Measurements from ENCODE around the gene SCN1B. TPM values are rescaled to one million over a fixed set of nuclear protein-coding genes. Genes with fewer than 3 reads are reported as not detected.

SCN1B gene
- total and polyA plus RNA-seq, 2 of the 13 experiments (the other 11 are each of a cell fraction or from before 2014, with no cell fraction given) = 2.7 to 20.1 TPM

DNA sequence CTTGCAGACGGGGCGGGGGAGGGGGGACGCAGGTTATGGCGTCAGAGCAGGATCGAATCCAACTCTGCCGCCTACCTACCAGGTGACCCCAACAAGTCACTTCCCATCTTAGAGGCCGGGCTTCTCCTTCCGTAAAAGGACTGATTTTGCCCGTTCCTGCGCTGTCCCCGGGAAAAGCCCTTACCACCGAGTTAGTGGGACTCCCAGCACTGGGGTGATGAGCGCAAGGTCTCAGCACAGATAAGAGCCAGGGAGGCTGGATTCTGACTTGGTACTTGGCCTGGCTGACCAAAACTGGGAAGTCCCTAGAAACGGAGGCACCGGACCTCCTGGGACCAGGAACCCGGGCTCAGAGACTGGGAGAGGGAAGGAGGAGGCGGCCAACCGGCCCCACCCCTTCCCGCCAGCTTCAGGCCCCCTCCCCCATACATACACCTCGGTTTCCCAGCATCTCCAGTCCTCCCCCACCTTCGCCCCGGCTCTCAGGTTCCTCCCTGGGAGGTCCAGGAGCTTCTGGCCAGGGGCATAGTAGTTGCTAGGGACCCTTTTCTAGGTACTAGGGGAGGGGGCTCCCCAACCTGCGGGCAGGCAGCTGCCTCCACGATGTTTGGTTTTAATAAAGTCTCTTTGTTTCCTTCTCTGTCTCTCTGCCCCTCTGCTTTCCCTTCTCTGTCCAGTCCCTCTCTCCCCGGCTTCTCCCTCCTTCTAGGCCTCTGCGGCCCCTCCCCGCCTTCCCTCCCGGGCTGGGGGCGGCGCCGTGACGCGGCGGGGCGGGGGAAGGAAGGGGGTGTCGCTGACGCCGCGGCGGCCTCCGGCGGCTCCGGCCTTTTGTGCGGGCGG, 30.6 kb upstream of the SCN1B start, which contains the start of gene GRAMD1A (continued):
- TF ChIP-seq HDAC1 (CRISPR knock-in tag; IDR thresholded peaks at IDR 0.05) = peak; percentile 60
- TF ChIP-seq, protein P1, sequence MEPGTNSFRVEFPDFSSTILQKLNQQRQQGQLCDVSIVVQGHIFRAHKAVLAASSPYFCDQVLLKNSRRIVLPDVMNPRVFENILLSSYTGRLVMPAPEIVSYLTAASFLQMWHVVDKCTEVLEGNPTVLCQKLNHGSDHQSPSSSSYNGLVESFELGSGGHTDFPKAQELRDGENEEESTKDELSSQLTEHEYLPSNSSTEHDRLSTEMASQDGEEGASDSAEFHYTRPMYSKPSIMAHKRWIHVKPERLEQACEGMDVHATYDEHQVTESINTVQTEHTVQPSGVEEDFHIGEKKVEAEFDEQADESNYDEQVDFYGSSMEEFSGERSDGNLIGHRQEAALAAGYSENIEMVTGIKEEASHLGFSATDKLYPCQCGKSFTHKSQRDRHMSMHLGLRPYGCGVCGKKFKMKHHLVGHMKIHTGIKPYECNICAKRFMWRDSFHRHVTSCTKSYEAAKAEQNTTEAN (CRISPR knock-in tag; conservative IDR thresholded peaks at IDR 0.05) = no peak
- TF ChIP-seq ZNF367 (CRISPR knock-in tag; IDR thresholded peaks at IDR 0.05; ENCODE audit: borderline replicate concordance) = no peak
- no peak for TF ChIP-seq MTF1 (CRISPR knock-in tag; IDR thresholded peaks at IDR 0.05)
- TF ChIP-seq DR1 (CRISPR knock-in tag; IDR thresholded peaks at IDR 0.05) = no peak
- TF ChIP-seq, protein P2, sequence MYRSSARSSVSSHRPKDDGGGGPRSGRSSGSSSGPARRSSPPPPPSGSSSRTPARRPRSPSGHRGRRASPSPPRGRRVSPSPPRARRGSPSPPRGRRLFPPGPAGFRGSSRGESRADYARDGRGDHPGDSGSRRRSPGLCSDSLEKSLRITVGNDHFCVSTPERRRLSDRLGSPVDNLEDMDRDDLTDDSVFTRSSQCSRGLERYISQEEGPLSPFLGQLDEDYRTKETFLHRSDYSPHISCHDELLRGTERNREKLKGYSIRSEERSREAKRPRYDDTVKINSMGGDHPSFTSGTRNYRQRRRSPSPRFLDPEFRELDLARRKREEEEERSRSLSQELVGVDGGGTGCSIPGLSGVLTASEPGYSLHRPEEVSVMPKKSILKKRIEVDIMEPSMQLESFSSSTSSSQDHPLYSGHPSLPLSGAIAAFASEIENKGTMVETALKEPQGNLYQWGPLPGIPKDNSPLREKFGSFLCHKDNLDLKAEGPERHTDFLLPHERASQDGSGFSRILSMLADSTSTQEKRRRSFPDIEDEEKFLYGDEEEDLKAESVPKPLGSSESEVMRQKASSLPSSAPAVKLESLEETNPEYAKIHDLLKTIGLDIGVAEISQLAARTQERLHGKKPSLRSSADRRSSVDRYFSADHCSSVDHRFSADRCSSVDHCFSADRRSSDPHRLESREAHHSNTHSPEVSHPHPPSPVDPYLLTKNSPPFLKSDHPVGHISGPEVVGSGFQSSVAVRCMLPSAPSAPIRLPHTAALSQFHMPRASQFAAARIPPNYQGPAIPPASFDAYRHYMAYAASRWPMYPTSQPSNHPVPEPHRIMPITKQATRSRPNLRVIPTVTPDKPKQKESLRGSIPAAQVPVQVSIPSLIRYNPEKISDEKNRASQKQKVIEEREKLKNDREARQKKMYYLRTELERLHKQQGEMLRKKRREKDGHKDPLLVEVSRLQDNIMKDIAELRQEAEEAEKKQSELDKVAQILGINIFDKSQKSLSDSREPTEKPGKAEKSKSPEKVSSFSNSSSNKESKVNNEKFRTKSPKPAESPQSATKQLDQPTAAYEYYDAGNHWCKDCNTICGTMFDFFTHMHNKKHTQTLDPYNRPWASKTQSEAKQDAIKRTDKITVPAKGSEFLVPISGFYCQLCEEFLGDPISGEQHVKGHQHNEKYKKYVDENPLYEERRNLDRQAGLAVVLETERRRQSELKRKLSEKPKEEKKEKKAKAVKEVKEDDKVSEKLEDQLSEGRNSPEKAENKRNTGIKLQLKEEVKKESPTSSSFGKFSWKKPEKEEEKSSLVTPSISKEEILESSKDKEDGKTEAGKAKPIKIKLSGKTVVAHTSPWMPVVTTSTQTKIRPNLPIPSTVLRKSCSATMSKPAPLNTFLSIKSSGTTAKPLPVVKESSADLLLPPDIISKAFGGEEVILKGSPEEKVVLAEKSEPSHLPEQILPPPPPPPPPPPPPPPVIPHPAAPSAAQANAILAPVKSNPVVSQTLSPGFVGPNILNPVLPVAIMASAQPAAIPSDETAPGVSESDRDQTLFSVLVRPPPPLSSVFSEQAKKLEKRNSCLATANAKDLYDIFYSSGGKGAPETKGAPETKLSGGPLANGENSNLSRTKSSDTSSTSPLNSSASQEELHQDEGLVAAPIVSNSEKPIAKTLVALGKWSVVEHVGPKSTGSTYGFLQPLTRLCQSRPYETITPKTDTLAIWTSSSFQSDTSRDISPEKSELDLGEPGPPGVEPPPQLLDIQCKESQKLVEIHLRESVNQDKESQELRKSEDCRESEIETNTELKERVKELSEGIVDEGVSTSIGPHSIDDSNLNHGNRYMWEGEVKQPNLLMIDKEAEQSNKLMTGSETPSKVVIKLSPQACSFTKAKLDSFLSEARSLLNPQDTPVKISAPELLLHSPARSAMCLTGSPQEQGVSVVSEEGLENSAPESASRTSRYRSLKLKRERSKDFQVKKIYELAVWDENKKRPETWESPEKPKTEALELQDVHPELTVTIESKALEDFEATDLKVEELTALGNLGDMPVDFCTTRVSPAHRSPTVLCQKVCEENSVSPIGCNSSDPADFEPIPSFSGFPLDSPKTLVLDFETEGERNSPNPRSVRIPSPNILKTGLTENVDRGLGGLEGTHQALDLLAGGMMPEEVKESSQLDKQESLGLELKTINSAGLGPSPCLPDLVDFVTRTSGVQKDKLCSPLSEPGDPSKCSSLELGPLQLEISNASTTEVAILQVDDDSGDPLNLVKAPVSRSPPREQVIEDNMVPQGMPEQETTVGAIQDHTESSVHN (CRISPR knock-in tag; IDR thresholded peaks at IDR 0.05) = no peak
- TF ChIP-seq ZNF205 (CRISPR knock-in tag; IDR thresholded peaks at IDR 0.05) = no peak
- no peak for TF ChIP-seq MBD4 (IDR thresholded peaks at IDR 0.05; ENCODE audit: borderline replicate concordance, low read length)
- TF ChIP-seq MXD4 (CRISPR knock-in tag; IDR thresholded peaks at IDR 0.05) = 0 out of 2 replicates have a peak, but pooled peaks have one; percentile 21
- TF ChIP-seq DMAP1 (CRISPR knock-in tag; IDR thresholded peaks at IDR 0.05) = no peak; the same call in 1 of the 2 replicates
- TF ChIP-seq GABPA (IDR thresholded peaks at IDR 0.05; ENCODE audit: low read depth, low read length) = no peak
- TF ChIP-seq GABPA (CRISPR knock-in tag; IDR thresholded peaks at IDR 0.05; ENCODE audit: low read depth) = no peak
- no peak for TF ChIP-seq PLRG1 (conservative IDR thresholded peaks at IDR 0.05)
- 0 out of 2 replicates have a peak, but pooled peaks have one; percentile 17 for TF ChIP-seq SP2 (CRISPR knock-in tag; IDR thresholded peaks at IDR 0.05)
- TF ChIP-seq, protein P3, sequence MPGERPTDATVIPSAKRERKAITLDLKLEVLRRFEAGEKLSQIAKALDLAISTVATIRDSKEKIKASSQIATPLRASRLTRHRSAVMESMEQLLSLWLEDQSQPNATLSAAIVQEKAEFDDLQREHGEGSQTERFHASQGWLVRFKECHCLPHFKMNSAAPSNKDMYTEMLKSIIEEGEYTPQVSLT (CRISPR knock-in tag; IDR thresholded peaks at IDR 0.05; ENCODE audit: borderline replicate concordance, low read depth) = no peak
- no peak for TF ChIP-seq ZNF496 (CRISPR knock-in tag; IDR thresholded peaks at IDR 0.05; ENCODE audit: insufficient replicate concordance)
- TF ChIP-seq MLLT10 (CRISPR knock-in tag; IDR thresholded peaks at IDR 0.05) = no peak
- TF ChIP-seq FOXK2 (IDR thresholded peaks at IDR 0.05) = no peak
- peak; percentile 83 for TF ChIP-seq ZFX (CRISPR knock-in tag; IDR thresholded peaks at IDR 0.05; ENCODE audit: low read depth)
- no peak for TF ChIP-seq ZNF530 (CRISPR knock-in tag; IDR thresholded peaks at IDR 0.05; ENCODE audit: low read depth)
- TF ChIP-seq, protein P4, sequence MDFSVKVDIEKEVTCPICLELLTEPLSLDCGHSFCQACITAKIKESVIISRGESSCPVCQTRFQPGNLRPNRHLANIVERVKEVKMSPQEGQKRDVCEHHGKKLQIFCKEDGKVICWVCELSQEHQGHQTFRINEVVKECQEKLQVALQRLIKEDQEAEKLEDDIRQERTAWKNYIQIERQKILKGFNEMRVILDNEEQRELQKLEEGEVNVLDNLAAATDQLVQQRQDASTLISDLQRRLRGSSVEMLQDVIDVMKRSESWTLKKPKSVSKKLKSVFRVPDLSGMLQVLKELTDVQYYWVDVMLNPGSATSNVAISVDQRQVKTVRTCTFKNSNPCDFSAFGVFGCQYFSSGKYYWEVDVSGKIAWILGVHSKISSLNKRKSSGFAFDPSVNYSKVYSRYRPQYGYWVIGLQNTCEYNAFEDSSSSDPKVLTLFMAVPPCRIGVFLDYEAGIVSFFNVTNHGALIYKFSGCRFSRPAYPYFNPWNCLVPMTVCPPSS (IDR thresholded peaks at IDR 0.05) = no peak
